ENCODE results near the gene GP5.

The GP5 gene, protein sequence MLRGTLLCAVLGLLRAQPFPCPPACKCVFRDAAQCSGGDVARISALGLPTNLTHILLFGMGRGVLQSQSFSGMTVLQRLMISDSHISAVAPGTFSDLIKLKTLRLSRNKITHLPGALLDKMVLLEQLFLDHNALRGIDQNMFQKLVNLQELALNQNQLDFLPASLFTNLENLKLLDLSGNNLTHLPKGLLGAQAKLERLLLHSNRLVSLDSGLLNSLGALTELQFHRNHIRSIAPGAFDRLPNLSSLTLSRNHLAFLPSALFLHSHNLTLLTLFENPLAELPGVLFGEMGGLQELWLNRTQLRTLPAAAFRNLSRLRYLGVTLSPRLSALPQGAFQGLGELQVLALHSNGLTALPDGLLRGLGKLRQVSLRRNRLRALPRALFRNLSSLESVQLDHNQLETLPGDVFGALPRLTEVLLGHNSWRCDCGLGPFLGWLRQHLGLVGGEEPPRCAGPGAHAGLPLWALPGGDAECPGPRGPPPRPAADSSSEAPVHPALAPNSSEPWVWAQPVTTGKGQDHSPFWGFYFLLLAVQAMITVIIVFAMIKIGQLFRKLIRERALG

DNA sequence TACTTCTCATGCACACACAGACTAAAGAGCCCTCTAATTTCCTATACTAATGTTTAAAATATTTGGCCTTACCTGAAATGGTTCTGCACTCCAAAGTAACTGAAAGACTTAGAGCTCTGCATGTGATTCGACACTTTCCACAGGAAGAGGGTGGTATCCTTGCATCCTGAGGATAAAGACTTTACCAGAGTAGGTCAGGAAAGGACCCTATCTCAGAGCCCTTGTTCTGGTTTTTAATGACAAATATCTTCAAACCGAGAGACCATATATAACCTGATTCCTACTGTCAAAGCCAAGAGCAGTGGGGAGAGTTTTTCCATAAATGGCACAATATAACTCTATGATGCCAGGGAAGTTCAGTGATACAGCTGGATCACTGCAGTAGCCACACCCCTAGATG is at the start of gene GP5:
Gene GP5 (minus strand): TSS at position 101 of the 400 bp plus-strand sequence. CDS start 984 bp downstream, outside the sequence.
- no peak for DNase-seq

- DNase-seq = no peak
These were observed 48.6 kb upstream of the GP5 start for GRCh38 chr3:194447657-194448056.

DNA sequence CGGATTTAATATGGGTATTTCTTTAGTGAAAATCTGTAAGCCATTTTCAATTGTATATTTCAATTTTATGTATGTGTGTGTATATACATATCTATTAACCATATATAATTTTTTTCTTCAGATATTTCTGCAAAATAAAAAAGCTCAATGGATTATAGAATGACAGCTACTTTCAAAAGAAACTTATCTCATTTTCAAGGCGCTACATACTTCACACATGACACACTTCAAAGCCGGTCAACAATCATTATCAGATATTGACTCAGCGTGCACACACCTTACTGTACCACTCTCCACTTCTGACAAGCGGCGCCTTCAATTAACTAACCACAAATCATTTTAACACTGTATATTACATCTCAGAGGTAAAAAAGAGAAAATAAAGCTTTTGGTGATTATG is 48.1 kb upstream of the GP5 start:
- no peak for DNase-seq

DNA sequence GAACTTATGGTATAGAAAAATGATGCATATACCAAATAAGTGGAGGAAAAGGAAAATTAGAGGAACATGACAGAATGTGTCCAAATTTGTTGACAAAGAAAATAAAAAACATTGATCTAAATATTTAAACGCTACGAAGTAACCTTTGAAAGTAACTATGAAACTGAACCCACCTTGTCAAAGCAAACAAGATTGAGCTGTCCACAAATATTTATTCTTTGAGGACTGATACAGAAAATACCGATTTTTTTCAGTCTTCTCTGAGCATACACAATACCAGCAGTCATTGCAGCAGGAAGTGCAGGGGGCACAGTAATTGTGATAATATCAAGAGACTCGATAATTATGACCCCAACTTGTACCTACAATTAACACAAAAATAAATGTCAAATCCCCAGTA is 47.7 kb upstream of the GP5 start:
- no peak for DNase-seq

DNA sequence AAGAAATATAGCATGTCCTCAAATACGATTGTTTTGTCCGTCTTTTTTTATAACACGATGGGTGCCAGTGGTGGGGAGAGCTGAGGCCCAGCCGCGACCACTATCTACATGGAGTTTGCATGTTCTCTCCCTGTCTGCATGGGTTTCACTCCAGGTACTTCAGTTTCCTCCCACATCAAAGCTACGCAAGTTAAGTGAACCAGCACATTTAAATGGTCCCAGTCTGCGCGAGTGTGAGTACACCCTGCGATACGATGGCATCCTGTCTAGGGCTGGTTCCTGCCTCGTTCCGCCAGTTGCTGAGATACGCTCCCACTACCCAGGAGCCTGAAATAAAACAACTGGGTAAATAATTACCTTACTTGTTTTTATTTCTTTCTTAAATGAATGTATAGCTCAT is 47.1 kb upstream of the GP5 start:
- DNase-seq = no peak

GRCh38 chr3:194443901-194444300 is 44.8 kb upstream of the GP5 start:
- no peak for DNase-seq

GRCh38 chr3:194440756-194441155 is 41.7 kb upstream of the GP5 start:
- no peak for DNase-seq

GRCh38 chr3:194439881-194440550 is 41.0 kb upstream of the GP5 start:
- DNase-seq = no peak

DNA sequence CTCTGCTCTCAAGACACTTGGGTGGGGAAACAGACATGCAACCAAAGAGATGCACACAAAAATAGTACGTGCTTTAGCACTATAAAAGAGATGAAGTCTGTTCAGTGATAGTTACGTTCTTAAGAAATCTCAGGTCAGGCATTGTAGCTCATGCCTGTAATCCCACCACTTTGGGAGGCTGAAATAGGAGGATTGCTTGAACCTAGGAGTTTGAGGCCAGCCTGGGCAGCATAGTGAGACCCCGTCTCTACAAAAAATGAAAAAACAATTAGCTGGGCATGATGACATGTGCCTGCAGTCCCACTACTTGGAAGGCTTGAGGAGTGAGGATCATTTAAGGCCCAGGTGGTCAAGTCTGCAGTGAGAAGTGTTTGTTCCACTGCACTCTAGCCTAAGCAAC is 35.4 kb upstream of the GP5 start:
- DNase-seq = no peak

- DNase-seq = no peak
These were observed 32.5 kb upstream of the GP5 start for GRCh38 chr3:194431554-194431953.

DNA sequence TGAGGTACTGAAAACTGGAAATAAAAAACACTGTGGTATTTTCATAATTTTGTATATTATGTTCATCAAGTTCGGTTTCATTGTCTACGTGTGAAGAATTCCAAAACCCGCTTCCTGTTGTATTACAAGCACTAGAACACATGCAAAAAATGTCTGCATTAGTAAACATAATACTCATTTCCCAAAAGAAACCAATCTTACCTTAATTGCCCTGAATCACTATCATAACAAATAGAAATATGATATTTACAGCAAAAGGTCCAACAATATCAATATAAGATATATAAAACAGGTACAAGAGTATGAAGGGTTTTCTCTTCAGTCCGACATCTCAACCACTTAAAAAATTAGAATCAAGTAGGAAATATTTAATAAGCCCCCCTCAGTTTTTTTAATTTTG is 26.3 kb upstream of the GP5 start:
- DNase-seq = no peak

GRCh38 chr3:194424953-194425352 is 25.9 kb upstream of the GP5 start:
- no peak for DNase-seq

DNA sequence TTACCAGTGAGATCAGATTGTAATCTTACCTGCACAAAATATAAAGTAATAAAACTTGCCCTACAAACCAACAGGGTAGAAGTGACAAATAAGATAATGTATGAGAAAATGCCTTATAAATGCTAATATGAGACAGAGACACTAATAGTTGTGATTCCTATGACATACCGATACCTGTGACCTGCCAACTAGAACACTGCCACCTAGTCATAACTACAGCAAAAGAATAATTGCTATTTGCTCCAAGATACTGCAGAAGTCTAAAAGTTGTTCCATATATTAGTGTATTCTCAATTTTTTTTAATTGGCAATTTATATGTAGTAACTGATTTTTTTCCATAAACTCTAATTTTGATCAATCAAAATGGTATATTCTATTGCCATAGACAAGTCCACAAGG is 25.3 kb upstream of the GP5 start:
- no peak for DNase-seq

DNA sequence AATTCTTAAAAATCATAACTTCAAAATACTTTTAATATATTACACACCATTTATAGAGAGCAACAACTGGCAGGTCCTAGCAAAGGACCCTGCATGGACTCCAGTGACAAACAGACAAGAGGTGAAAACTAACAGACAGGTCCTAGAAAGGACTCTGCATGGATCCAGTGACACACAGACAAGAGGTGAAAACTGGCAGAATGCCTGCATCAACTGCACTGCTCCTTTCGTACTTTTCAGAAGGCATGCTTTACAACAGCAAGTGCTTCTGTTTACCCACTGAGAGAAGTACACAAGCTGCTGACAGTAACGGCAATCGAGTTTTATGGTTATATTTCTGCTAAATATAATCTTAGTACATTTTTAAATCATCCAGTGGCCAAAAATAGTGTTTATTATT is 24.3 kb upstream of the GP5 start:
- no peak for DNase-seq

GRCh38 chr3:194422188-194422587 is 23.1 kb upstream of the GP5 start:
- no peak for DNase-seq

GRCh38 chr3:194418671-194419070 is 19.6 kb upstream of the GP5 start:
- no peak for DNase-seq

DNA sequence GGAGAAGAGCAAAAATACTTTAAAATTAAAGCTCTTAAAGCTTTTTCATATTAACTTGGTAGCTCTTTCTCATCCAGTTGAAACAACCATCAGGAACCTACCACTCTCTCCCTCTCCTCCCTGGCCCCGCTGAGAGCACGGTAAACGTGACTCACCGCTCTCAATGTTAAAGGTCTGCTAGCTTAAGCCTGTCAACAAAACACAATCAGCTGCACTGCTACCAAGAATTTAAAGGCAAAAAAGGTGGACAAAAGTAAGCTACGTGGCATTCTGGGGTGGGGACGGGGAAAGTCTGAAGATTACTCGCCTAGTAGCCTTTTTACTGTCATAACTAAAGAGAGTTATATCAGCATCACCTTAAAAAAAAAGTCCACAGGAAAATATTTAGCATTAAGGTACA is 8.4 kb upstream of the GP5 start:
- DNase-seq = no peak

GRCh38 chr3:194405766-194406165 is 6.7 kb upstream of the GP5 start:
- no peak for DNase-seq

DNA sequence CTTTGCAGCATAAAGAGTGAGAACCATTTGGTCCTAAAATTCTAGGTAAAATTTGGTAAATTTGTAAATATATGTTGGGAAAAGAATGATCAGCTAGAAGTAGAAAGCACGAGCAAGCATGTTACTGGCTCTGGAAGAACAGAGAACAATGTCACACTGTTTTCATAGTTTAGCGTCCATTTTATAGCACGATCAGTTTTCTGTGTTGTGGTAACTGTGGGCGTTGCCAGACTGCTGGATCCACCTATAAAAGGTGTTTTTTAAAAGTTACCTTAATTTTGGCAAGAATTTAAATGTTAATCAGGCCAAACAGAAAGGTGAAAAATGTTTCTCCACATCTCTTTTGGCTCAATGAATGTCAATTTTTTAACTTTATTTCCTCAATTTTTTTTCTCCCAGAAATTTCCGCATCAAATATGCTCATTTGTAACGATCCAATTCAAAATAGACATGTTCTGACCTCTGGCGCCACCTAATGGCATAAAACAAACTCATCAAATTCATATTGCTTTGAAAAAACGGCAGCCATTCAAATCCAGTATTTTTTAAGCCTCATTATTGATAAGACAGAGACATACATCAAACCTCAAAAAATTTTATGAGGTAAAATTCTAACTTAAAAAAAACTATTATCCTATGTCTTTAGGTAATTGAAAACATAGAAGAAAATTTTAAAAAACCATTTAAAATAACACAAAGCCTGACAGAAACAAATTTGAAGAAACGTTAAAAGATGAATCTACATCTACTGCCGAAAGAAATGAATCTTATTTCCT is 5.5 kb upstream of the GP5 start:
- peak; percentile 50 to 53 for DNase-seq

DNA sequence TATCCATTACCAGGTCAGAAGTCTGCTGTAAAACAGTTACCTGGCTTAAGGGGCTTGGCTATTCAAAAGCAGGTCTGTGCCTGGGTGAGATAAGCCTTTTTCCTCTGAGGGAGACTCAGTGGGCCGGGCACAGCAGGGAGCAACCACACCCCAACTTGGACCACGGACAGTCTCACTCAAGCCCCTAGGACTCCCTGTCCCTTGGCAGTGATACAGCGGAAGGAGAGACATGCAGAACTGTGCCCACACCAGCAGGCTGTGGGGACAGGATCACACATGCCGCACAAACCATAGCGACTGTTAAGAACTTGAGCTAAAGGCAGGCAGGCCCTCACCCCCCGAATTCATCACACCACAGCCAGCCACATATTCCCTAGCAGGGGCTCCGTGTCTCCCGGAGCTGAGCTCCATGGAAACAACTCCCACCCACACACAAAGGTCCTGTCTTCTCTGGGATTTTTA is 2.8 kb upstream of the GP5 start:
- no peak for DNase-seq

DNA sequence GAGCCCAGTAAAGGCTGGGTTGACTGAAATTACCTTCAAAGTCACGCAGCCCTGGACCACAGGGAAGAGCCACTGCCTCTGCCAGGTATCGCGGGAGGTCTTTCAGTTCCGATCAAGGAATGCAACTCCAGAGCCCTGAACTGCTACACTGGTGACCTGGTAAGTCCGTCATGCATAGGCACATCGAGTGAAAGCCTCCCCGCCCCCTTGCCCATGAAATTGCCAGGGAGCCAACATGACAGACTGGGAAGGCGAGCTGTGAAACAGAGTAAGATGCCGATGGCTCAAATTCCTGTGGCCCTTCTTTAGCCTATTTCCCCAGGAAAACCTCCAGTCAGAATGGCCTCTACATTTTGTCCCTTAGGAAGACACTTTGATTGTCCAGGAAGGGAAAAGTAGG is 2.3 kb upstream of the GP5 start:
- DNase-seq = no peak

- no peak for DNase-seq
These were observed 877 bp upstream of the GP5 start for GRCh38 chr3:194399874-194400411.

- DNase-seq = no peak
These were observed 1.2 kb downstream of the GP5 start for GRCh38 chr3:194397757-194398312.

Measured in Kasumi-1 (cell line).